IMR-90 (cell line): ENCODE data around the gene PLEKHA4. TPM values are rescaled to one million over a fixed set of nuclear protein-coding genes. Genes with fewer than 3 reads are reported as not detected.

Experiments
- ATAC-seq: fragments of 200-7000 bp; cut with Tn5 transposase; 2 replicates; pipeline ENCODE4 v1.9.1; 2020; ENCODE audit warnings: low read depth, mild to moderate bottlenecking, moderate library complexity
- BruUV-seq: library from RNA; stranded (reverse); fragments of 400-500 nt; replicated peaks from 2 replicates; lab custom pipeline; 2021; lab: Mats Ljungman, UMichigan
- CTCF ChIA-PET: fragments of 300-600 bp; formaldehyde crosslinking; extraction: SDS; loops from one replicate; lab custom pipeline; 2021; ENCODE audit warnings: antibody characterized with exemption; lab: Yijun Ruan, JAX
- POLR2A ChIA-PET: fragments of 300-600 bp; sonication (Branson Sonifier 250); formaldehyde crosslinking; loops from one replicate; lab custom pipeline; 2022; ENCODE audit warnings: antibody characterized with exemption; ENCODE audit not compliant: unreplicated experiment; lab: Charles Lee
- DNase-seq: peaks from one replicate; pipeline ENCODE4 v3.0.0; 2013
- H2AFZ ChIP-seq: replicated peaks from 2 replicates; pipeline ENCODE3; 2013; ENCODE audit warnings: low read length, mild to moderate bottlenecking; ENCODE audit not compliant: poor library complexity
- H2AK5ac ChIP-seq: 2 replicates; pipeline ENCODE4 v1.6.1; 2013; ENCODE audit warnings: low read depth, low read length, inconsistent platforms
- H2AK9ac ChIP-seq: replicated peaks from 2 replicates; pipeline ENCODE3; 2013; ENCODE audit warnings: mild to moderate bottlenecking, low read depth, low read length, moderate library complexity; ENCODE audit not compliant: poor library complexity
- H2BK120ac ChIP-seq: 2 replicates; pipeline ENCODE4 v1.6.1; 2013; ENCODE audit warnings: low read depth, low read length, inconsistent platforms
- H2BK15ac ChIP-seq: 3 replicates; pipeline ENCODE4 v1.6.1; 2013; ENCODE audit warnings: low read depth, low read length, inconsistent platforms
- H2BK20ac ChIP-seq: 2 replicates; pipeline ENCODE4 v1.6.1; 2013; ENCODE audit warnings: low read depth, mild to moderate bottlenecking, inconsistent platforms, low read length, moderate library complexity
- H2BK5ac ChIP-seq: 2 replicates; pipeline ENCODE4 v1.6.1; 2013; ENCODE audit warnings: mild to moderate bottlenecking, low read depth, low read length, inconsistent platforms; ENCODE audit not compliant: poor library complexity, severe bottlenecking
- H3K14ac ChIP-seq: replicated peaks from 2 replicates; pipeline ENCODE4 v1.6.1; 2013; ENCODE audit warnings: low read depth, low read length, inconsistent platforms
- H3K18ac ChIP-seq: 2 replicates; pipeline ENCODE4 v1.6.1; 2013; ENCODE audit warnings: low read depth, low read length, control low read depth
- H3K23ac ChIP-seq: 2 replicates; pipeline ENCODE4 v1.6.1; 2013; ENCODE audit warnings: low read depth, low read length, inconsistent platforms
- H3K27ac ChIP-seq: 2 replicates; pipeline ENCODE4 v1.5.1; 2013; ENCODE audit warnings: mild to moderate bottlenecking, control low read depth, low read length; ENCODE audit not compliant: insufficient read depth
- H3K27me3 ChIP-seq: 2 replicates; pipeline ENCODE4 v1.6.1; 2013; ENCODE audit warnings: low read length; ENCODE audit not compliant: control insufficient read depth, insufficient read depth
- H3K36me3 ChIP-seq: 2 replicates; pipeline ENCODE4 v1.6.1; 2013; ENCODE audit warnings: low read length, mixed read lengths; ENCODE audit not compliant: control insufficient read depth, insufficient read depth
- H3K4ac ChIP-seq: 2 replicates; pipeline ENCODE4 v1.6.1; 2013; ENCODE audit warnings: low read depth, low read length, inconsistent platforms
- H3K4me1 ChIP-seq: 2 replicates; pipeline ENCODE4 v1.6.1; 2013; ENCODE audit warnings: low read length, mixed read lengths; ENCODE audit not compliant: control insufficient read depth, insufficient read depth
- H3K4me2 ChIP-seq: 2 replicates; pipeline ENCODE4 v1.6.1; 2013; ENCODE audit warnings: low read depth, mild to moderate bottlenecking, control low read depth, low read length, moderate library complexity
- H3K4me3 ChIP-seq: 2 replicates; pipeline ENCODE4 v1.5.1; 2013; ENCODE audit warnings: low read depth, mild to moderate bottlenecking, control low read depth, low read length, moderate library complexity; ENCODE audit not compliant: insufficient read depth
- H3K56ac ChIP-seq: 2 replicates; pipeline ENCODE4 v1.6.1; 2013; ENCODE audit warnings: low read length, inconsistent platforms; ENCODE audit not compliant: insufficient read depth; ENCODE audit errors: extremely low read depth
- H3K79me1 ChIP-seq, 2 experiments: 2 replicates each; pipeline ENCODE4 v1.6.1; 2013; ENCODE audit warnings: low read length in 2 of 2, inconsistent platforms in 1 of 2, low read depth in 1 of 2
- H3K9ac ChIP-seq: 2 replicates; pipeline ENCODE4 v1.6.1; 2013; ENCODE audit warnings: low read depth, low read length, control low read depth
- H3K9me1 ChIP-seq: 2 replicates; pipeline ENCODE4 v1.6.1; 2013; ENCODE audit warnings: low read length, inconsistent platforms; ENCODE audit not compliant: insufficient read depth
- H3K9me3 ChIP-seq: 2 replicates; pipeline ENCODE4 v1.6.1; 2013; ENCODE audit warnings: low read length; ENCODE audit not compliant: control insufficient read depth, insufficient read depth
- H4K20me1 ChIP-seq: 2 replicates; pipeline ENCODE4 v1.6.1; 2013; ENCODE audit warnings: low read length, inconsistent platforms; ENCODE audit not compliant: insufficient read depth
- H4K5ac ChIP-seq: 2 replicates; pipeline ENCODE4 v1.6.1; 2013; ENCODE audit warnings: mild to moderate bottlenecking, low read depth, low read length, control low read depth
- H4K8ac ChIP-seq, 2 experiments: 2 replicates each; pipeline ENCODE4 v1.6.1; 2013; ENCODE audit warnings: low read depth in 2 of 2, low read length in 2 of 2, control low read depth in 1 of 2, inconsistent platforms in 1 of 2
- H4K91ac ChIP-seq: 2 replicates; pipeline ENCODE4 v1.6.1; 2013; ENCODE audit warnings: low read depth, low read length, inconsistent platforms; ENCODE audit not compliant: insufficient read depth
- RAD21 ChIP-seq: IDR thresholded peaks from 2 replicates; pipeline ENCODE4 v1.6.1; 2012; ENCODE audit warnings: low read length, improper control_type of control experiment
- WGBS, 2 experiments: methylation state at CpG; one replicate each; pipeline versions ENCODE4 v1.1.5 to v1.1.7; 2013; ENCODE audit warnings: missing lambda C conversion rate in 2 of 2; ENCODE audit not compliant: insufficient read length in 1 of 2; ENCODE audit errors: extremely low coverage in 2 of 2; 5-methylcytosine and 5-hydroxymethylcytosine counted together
- dilution Hi-C: fragments of 300-500 bp; cut with HindIII; formaldehyde crosslinking; loops from one replicate; pipeline ENCODE4 v1.14.3; 2018; ENCODE audit warnings: low sequenced_read_pairs; ENCODE audit not compliant: unreplicated experiment
- in situ Hi-C: fragments of 300-500 bp; cut with MboI; formaldehyde crosslinking; loops from 3 replicates; pipeline ENCODE4 v1.14.3; 2019; ENCODE audit warnings: low sequenced_read_pairs, inconsistent platforms, mixed read lengths
- intact Hi-C: fragments of 100-400 bp; cut with micrococcal nuclease; formaldehyde crosslinking; loops from 2 replicates; pipeline ENCODE4 v1.10.0; 2022
- polyA plus RNA-seq, 3 experiments: library from polyadenylated mRNA; depleted of rRNA; stranded (reverse); fragments of >200 nt; gene quantifications; 2 replicates each; pipeline ENCODE4 v1.2.3, GENCODE V29; 2012; ENCODE audit warnings: low replicate concordance in 1 of 3
- total RNA-seq: library from RNA; depleted of rRNA; stranded (reverse); fragments of >200 nt; gene quantifications from 2 replicates; pipeline ENCODE4 v1.2.3, GENCODE V29; 2012
- TF ChIP-seq, protein P1 (sequence below): conservative IDR thresholded peaks from 2 replicates; pipeline ENCODE4 v1.5.1; 2012; ENCODE audit warnings: mild to moderate bottlenecking, low read depth, low read length, improper control_type of control experiment

Gene PLEKHA4
- total and polyA plus RNA-seq, 2 of the 4 experiments (the other 2 are of a cell fraction), result 4.5 to 14.4 TPM

DNA sequence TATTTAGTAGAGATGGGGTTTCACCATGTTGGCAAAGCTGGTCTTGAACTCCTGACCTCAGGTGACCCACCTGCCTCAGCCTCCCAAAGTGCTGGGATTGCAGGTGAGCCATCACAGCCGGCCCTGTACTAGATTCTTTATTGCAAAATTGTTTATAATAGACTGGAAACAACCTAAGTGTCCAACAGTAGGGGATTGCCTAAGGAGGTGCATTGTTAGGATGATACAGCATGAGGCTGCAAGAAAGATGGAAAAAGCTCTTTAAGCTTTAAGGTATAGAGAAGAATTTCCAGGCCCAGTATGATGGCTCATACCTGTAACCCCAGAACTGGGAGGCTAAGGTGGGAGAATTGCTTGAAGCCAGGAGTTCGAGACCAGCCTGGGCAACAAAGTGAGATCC is 65.8 kb downstream of the PLEKHA4 start:
- H4K20me1 ChIP-seq, result no peaks in the 10 kb centered on the region
- no peak for TF ChIP-seq RAD21
- TF ChIP-seq, protein P1, sequence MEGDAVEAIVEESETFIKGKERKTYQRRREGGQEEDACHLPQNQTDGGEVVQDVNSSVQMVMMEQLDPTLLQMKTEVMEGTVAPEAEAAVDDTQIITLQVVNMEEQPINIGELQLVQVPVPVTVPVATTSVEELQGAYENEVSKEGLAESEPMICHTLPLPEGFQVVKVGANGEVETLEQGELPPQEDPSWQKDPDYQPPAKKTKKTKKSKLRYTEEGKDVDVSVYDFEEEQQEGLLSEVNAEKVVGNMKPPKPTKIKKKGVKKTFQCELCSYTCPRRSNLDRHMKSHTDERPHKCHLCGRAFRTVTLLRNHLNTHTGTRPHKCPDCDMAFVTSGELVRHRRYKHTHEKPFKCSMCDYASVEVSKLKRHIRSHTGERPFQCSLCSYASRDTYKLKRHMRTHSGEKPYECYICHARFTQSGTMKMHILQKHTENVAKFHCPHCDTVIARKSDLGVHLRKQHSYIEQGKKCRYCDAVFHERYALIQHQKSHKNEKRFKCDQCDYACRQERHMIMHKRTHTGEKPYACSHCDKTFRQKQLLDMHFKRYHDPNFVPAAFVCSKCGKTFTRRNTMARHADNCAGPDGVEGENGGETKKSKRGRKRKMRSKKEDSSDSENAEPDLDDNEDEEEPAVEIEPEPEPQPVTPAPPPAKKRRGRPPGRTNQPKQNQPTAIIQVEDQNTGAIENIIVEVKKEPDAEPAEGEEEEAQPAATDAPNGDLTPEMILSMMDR, result no peak
- in situ Hi-C loops, result no loop called here
- H3K18ac ChIP-seq, result no peak overlapping the region
- no peaks in the 10 kb centered on the region; a peak in 1 of 4 replicates for H3K79me1 ChIP-seq
- ChIA-PET CTCF (interaction anchor here (0.6 kb wide), 1 partner anchor 14 kb away, joined by 3 read pairs; no protein-coding TSS in a partner anchor), POLR2A (no interaction called here)
- ATAC-seq (no peak), DNase-seq (no peak)
- intact Hi-C loops, result no loop called here
- no peak overlapping the region for H2BK20ac ChIP-seq
- no peak overlapping the region for H2BK5ac ChIP-seq
- dilution Hi-C loops, result loop anchor here (10.0 kb wide), 1 partner anchor 52 kb away; no protein-coding TSS in a partner anchor
- no peak overlapping the region for H3K9ac ChIP-seq
- H4K91ac ChIP-seq, result no peak overlapping the region
- no peaks in the 10 kb centered on the region for H3K9me3 ChIP-seq
- no peak overlapping the region for H2AFZ ChIP-seq
- H4K8ac ChIP-seq, result no peak overlapping the region
- no peak overlapping the region for H3K14ac ChIP-seq
- H2AK9ac ChIP-seq, result no peak overlapping the region
- H3K9me1 ChIP-seq, result no peaks in the 10 kb centered on the region; the same call in 1 of the 2 replicates
- H4K5ac ChIP-seq, result no peak overlapping the region
- H3K4me1 ChIP-seq, result peaks cover 6% of the 10 kb centered on the region
- H3K27me3 ChIP-seq, result no peaks in the 10 kb centered on the region
- H2BK15ac ChIP-seq, result no peak overlapping the region
- no peak overlapping the region for H3K4me3 ChIP-seq
- WGBS, 2 experiments, result no CpG with 5 or more reads among the region's 2 CpGs
- H2BK120ac ChIP-seq, result no peak overlapping the region
- H3K23ac ChIP-seq, result no peak overlapping the region
- no peak overlapping the region for H3K4me2 ChIP-seq
- H3K56ac ChIP-seq, result no peak overlapping the region
- BruUV-seq, result no TSS peak
- H3K36me3 ChIP-seq, result no peaks in the 10 kb centered on the region; the same call in 1 of the 2 replicates
- no peak overlapping the region for H2AK5ac ChIP-seq
- no peak overlapping the region for H3K4ac ChIP-seq
- no peak overlapping the region for H3K27ac ChIP-seq
